H1 (cell line): Measurements from ENCODE around the gene MAGEA1.

Experiments used
- CTCF ChIP-seq, 3 experiments: IDR thresholded peaks; 1 replicate in 2 of 3; 2 replicates in 1 of 3; pipeline versions ENCODE4 v1.5.1 to v1.6.1; 2011; ENCODE audit warnings: low read length in 3 of 3, mild to moderate bottlenecking in 3 of 3, inconsistent platforms in 2 of 3, low read depth in 1 of 3, moderate library complexity in 1 of 3; ENCODE audit not compliant: insufficient read depth in 1 of 3; ENCODE audit errors: control extremely low read depth in 1 of 3
- EP300 ChIP-seq, 2 experiments: IDR thresholded peaks; 1 replicate in 1 of 2; 2 replicates in 1 of 2; pipeline ENCODE4 v1.6.1; 2011 to 2012; ENCODE audit warnings: low read depth in 2 of 2, low read length in 2 of 2, mild to moderate bottlenecking in 2 of 2, borderline replicate concordance in 1 of 2, inconsistent platforms in 1 of 2, moderate library complexity in 1 of 2
- JUN ChIP-seq: IDR thresholded peaks from 2 replicates; pipeline ENCODE4 v1.6.1; 2011; ENCODE audit warnings: low read depth, mild to moderate bottlenecking, improper control_type of control experiment, low read length
- KDM1A ChIP-seq: fragments of 200-600, 300-600 bp; sonication (generic); IDR thresholded peaks from 2 replicates; pipeline ENCODE4 v1.7.1; 2016; ENCODE audit warnings: mild to moderate bottlenecking, low read length, borderline replicate concordance
- RAD21 ChIP-seq, 2 experiments: IDR thresholded peaks in 1 of 2; conservative IDR thresholded peaks in 1 of 2; 2 replicates each; pipeline ENCODE4 v1.6.1; 2011; ENCODE audit warnings: low read depth in 2 of 2, low read length in 2 of 2, improper control_type of control experiment in 1 of 2, inconsistent platforms in 1 of 2, mild to moderate bottlenecking in 1 of 2, moderate library complexity in 1 of 2
- RBBP5 ChIP-seq: IDR thresholded peaks from 2 replicates; pipeline ENCODE4 v1.7.1; 2012; ENCODE audit warnings: low read depth, mild to moderate bottlenecking, inconsistent platforms, low read length, moderate library complexity, borderline replicate concordance
- SP4 ChIP-seq: IDR thresholded peaks from 2 replicates; pipeline ENCODE4 v1.6.1; 2012; ENCODE audit warnings: low read length, inconsistent platforms
- YY1 ChIP-seq: IDR thresholded peaks from 2 replicates; pipeline ENCODE4 v1.6.1; 2011; ENCODE audit warnings: low read depth, mild to moderate bottlenecking, low read length

- TF ChIP-seq EP300 (IDR thresholded peaks at IDR 0.05; ENCODE audit: borderline replicate concordance in 1 of 2, low read depth in 2 of 2, low read length in 2 of 2) = no peak
- no peak for TF ChIP-seq RAD21 (IDR thresholded peaks at IDR 0.05 in 1 of 2, conservative IDR thresholded peaks at IDR 0.05 in 1 of 2; ENCODE audit: low read depth in 2 of 2, low read length in 2 of 2)
- TF ChIP-seq CTCF (IDR thresholded peaks at IDR 0.05; ENCODE audit: control extremely low read depth in 1 of 3, insufficient read depth in 1 of 3, low read depth in 1 of 3, low read length in 3 of 3) = no peak
- no peak for TF ChIP-seq RBBP5
- TF ChIP-seq SP4 = no peak
- no peak for TF ChIP-seq JUN
- TF ChIP-seq KDM1A = no peak
- no peak for TF ChIP-seq YY1
These were observed 21.4 kb downstream of the MAGEA1 start for GRCh38 chrX:153200462-153200861.
